ENCODE data around the gene RNFT2.
A peak's percentile ranks its signal among the peaks of the same experiment; 100 is the strongest.

The RNFT2 gene

GRCh38 chr12:116839287-116839830, 101.2 kb downstream of the RNFT2 start:
- no peak for DNase-seq

- no peak for DNase-seq
These were observed 105.0 kb downstream of the RNFT2 start for GRCh38 chr12:116843085-116843484.

- no peak for DNase-seq
These were observed 111.1 kb downstream of the RNFT2 start for GRCh38 chr12:116849216-116849615.

DNA sequence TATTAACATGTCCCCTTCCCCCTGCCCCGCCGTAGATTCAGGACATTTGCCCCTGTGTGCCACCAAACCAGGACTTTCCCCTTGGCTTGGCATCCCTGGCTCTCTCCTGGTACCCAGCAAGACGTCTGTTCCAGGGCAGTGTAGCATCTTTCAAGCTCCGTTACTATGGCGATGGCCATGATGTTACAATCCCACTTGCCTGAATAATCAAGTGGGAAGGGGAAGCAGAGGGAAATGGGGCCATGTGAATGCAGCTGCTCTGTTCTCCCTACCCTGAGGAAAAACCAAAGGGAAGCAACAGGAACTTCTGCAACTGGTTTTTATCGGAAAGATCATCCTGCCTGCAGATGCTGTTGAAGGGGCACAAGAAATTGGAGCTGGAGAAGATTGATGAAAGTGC, 114.2 kb downstream of the RNFT2 start:
- no peak for DNase-seq

GRCh38 chr12:116853507-116853906, 115.4 kb downstream of the RNFT2 start:
- DNase-seq: no peak

DNA sequence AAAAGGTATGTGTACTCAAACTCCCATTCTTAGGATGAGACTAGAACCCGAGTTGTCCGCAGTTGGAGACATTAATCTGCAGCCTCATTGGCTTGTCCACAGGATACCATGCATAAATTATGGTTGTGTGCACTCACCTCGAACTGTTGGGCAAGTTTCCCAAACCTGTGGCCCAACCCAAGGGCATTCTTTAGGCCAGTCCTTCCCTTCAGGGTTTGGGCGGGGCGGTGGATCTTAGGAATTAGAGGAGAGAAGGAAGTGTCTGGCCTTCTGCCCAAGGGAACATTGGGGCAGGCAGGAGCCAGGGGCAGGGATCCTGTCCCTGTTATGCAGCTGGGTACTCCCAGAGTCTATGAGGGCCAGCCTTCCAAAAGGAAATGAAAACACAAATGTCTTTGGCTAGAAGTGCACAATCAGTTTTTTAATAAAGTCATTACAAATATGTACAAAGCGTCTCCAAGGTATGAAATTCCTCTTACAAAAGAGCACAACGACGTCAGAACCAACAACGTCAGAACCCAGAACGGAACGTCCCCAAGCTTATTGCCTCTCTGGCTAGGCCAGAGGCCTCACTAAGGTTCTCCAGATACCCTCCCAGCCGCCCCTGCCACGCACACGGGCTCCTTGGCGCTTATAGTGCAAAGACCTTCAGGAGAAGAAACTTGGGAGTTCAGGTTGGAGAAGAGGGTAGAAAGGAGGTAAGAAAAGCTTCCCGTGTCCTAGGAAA, 117.8 kb downstream of the RNFT2 start:
- DNase-seq: no peak

DNA sequence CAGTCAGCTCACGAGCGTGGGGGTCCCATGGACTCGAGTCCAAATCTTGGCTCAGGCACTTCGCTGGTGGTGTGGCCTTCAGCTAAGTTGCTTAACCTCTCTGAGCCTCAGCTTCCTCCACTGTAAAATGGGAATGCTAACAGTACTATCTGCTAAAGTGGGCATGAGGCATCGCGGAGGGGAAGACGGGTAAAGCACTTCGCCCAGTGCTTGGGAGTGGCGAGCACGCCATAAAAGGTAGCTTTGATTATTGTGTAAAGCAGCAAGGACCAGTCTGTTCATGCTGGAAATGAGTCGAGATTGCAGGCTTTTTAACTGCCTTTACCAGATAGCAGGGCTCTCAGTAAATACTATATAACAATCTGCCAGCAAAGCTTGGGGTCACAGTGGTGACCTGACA, 118.6 kb downstream of the RNFT2 start:
- DNase-seq: no peak

DNA sequence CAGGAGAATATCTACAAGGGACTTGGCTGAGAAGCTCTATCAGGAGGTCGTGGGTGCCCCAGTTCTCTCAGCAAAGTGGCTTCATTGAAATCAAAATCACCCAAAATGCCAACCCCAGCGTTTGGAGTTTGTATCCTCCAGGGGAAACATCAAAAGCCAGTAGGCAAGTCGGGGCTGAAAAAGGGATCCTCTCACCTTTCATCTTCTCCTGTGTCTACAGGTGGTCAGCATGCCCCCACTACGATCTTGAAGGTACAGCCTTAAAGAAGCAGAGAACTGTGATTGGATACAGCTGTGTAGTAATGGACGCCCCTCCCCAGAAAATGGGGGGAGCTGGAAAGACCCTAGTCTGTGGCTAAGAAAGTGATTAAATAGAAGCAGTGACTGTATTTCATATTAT, 121.0 kb downstream of the RNFT2 start:
- peak; percentile 54 for DNase-seq

- no peak for DNase-seq
These were observed 122.1 kb downstream of the RNFT2 start for GRCh38 chr12:116860263-116860662.

GRCh38 chr12:116861320-116861719, 123.2 kb downstream of the RNFT2 start:
- no peak for DNase-seq

DNA sequence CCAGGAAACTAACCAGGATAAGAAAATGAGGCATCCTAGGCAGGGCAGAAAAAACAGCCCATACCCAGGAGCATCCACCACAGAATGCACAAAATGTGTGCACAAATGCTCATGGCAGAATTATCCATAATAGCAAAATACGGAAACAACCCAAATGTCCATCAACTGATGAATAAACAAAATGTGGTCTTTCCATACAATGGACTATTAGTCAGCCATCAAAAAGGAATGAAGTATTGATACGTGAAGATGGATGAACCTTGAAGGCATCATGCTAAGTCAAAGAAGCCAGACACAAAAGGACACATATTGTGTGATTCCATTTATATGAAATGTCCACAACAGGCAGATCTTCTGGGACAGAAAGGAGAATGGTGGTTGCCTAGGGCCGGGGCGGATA, 124.1 kb downstream of the RNFT2 start:
- DNase-seq: no peak

DNA sequence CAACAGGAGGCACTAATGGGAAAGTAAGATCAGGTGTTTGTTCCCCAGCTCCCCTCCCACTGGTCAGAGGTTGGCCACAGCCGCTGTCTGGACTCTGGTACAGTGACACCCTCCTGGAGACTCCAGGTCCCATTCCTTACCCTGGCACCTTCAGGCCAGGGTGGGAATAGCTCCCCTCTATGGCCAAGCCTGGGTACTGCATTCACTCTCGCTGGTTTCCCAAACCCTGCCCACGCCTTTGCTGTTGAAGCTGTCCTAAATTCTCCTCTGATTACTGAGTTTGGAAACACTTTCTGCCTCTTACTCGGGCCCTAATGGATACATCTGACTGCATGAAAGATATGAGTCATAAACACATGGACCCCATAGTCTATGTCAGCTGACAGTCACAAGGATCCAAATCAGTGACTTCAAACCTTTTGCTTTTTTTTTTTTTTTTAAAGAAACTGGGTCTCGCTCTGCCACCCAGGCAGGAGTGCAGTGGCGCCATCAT, 125.2 kb downstream of the RNFT2 start:
- DNase-seq: no peak

GRCh38 chr12:116864371-116865160, 126.5 kb downstream of the RNFT2 start:
- no peak for DNase-seq

DNA sequence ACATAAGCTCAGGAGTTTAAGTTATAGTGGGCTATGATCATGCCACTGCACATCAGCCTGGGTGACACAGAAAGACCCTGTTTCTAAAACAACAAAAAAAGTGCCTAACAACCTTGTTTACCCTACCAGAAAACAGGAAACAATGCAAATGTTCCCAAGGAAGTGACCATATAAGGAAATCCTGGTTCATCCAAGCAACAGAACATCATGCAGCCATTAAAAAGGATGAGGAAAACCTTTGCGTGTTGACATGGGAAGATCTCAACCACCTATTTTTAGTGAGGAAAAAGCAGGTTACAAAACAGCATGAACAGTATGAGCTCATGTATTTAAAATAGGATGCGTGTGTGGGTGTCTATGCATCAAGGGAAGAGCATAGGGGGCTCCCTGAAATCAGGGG, 129.4 kb downstream of the RNFT2 start:
- DNase-seq: no peak

GRCh38 chr12:116870306-116870705, 132.2 kb downstream of the RNFT2 start:
- DNase-seq: no peak

DNA sequence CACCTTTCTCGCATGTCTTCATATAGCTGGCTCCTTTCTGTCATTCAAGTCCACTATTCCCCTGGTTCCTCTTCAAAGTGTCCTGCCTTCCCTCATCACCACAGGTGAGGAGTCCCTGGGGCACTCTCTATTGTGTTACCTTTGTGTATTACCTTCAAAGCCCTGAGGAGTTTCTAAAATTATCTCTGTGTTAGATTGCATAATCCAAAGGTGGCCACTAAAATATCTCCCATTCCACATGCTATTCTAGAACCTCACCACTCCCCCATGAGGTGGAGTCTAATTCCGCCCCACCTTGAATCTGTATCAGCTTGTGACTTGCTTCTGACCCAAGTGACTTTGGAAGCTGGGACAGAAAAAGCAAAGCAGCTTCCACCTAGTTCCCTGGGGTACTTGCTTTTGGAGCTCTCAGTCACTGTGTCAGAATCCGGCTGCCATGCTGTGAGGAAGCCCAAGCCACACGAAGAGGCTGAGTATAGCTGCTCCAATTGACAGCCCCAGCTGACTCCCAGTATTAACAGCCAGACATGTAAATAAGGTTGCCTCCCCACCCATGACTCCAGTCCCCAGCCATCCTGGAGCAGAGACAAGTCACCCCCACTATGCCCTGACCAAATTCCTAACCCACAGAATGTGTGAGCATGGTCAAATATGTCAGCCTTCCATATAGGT, 136.3 kb downstream of the RNFT2 start:
- no peak for DNase-seq

DNA sequence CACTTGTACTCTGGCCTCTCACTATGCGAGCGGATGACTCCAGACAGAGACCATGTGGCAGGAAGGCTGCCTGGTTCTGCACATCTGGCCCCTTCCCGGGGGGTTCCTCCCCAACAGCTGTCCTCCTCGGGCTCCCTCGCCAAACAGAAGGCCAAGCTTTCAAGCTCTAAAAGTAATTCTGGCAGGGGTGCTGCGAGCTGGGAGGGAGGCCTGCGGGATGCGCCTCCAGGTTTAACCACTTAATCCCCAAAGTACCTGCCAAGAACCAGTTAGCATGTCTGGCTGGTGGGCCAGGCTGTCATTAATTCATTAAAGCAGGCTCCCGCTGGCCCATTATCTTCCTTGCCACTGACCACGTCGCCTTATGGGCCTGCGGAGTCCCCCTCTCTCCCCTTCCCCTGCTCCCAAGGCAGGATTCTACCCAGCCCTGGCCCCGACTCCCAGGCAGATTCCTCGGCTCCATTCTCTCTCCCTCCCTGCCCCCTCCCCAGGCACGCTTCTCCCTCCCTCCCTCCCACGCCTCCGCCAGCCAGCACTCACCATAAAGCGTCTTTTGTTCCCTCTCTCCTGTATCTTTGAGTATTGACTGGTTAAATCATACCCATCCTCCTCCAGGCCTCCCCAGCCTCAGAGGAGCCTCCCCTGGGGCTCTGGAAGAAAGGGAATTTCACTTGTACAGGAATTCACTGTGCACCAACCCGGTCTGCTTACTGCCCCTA, 138.2 kb downstream of the RNFT2 start:
- DNase-seq: no peak

DNA sequence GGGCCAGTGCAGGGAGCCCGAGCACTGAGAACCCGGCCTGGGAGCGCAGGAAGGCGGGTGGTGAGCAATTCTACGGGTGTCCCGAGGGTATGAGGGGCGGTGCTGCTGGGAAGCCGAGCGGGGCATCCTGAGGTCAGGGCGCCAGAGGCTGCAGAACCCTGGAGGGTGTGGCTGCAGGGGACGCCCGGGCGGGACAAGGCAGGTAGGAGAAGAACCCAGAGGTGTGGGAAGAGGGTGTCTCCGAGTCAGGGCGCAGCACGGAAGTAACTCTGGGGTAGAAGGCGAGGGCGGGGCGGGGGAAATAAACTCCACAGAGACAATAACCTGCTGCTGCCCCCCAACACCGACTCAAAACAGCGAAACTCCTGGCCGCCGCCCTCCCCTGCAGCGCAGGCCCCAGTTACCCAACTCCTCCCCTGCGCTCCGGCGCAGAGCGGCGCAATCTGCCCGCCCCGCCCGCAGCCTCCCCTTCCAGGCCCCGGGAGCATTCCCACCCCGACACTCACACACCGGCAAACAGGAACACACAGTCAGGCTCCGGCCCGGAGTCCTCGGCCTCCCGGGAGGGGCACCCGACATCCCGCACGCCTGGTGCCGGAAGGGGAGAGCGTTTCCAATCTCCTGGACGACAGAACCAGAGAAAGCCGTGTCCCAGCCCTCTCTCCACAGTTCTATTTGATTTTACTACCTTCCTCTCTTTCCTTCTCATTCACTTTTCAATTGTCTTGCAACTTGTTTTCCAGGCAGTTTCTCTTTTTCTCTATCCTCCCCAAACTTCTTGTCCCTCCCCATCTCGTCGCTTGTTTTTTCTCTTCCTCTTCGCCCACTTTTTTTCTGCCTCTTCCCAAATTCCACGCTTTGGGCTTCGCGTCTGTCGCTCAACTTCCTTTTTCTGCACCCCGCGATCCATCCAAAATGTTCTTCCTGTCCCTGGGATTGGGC, 140.7 kb downstream of the RNFT2 start:
- no peak for DNase-seq

GRCh38 chr12:116879509-116880212, 141.5 kb downstream of the RNFT2 start:
- peak; percentile 11 for DNase-seq

DNA sequence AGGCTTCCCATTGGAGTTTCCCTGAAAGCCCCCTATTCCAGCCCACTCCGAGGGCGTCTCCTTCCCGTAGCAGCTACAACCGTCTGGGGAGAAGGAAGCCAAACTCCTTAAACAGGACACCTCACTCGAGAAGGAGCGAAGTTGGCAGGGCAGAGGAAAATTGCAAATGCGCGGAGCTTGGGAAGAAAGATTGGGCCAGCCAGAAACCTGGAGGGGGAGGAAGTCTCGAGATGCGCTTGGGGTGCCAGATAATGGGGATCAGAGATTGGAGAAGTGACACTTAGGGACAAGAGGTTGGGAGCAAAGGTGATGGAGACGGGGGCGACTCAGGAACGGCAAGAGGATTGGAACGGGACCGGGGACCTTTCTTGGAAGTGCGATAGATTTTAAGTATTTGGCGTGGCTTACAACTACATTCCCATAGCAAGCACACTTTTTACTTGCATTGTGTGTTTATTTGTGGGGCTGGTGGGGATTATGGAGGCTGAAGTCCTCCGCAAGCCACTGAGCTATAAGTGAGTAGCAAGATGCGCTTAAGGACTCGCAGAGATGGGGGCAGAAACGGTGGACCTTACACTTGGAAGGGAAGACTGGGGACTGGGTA, 142.2 kb downstream of the RNFT2 start:
- no peak for DNase-seq

All from DMS79 treated with DMSO at 0.1 percent for 48 hours (cell line).